HepG2 (cell line): ENCODE data around the gene KDM7A.

ENCODE experiments used
- ATF3 ChIP-seq: sonication (generic); formaldehyde crosslinking; IDR thresholded peaks from 2 replicates; pipeline ENCODE4 v1.4.0; 2020; ENCODE audit warnings: missing genetic modification reagents
- CTCF ChIP-seq: sonication (generic); formaldehyde crosslinking; IDR thresholded peaks from 2 replicates; pipeline ENCODE4 v1.5.0; 2020; ENCODE audit warnings: mild to moderate bottlenecking, missing genetic modification reagents, moderate library complexity
- FOXP1 ChIP-seq, 2 experiments: fragments of 450-650 bp in 1 of 2; IDR thresholded peaks; 2 replicates each; pipeline ENCODE4 v1.6.1; 2017 to 2018; ENCODE audit warnings: antibody characterized with exemption in 1 of 2
- GABPA ChIP-seq, 2 experiments: IDR thresholded peaks; 2 replicates each; pipeline ENCODE4 v1.6.1; 2011 to 2016; ENCODE audit warnings: low read depth in 2 of 2, low read length in 1 of 2, missing biosample characterization in 1 of 2, missing genetic modification characterization in 1 of 2
- MAX ChIP-seq: IDR thresholded peaks from 2 replicates; pipeline ENCODE4 v1.6.1; 2012; ENCODE audit warnings: inconsistent platforms
- POLR2A ChIP-seq, 2 experiments: IDR thresholded peaks; 2 replicates each; pipeline ENCODE4 v1.6.1; 2011; ENCODE audit warnings: low read depth in 2 of 2, low read length in 2 of 2, mild to moderate bottlenecking in 1 of 2, moderate library complexity in 1 of 2; ENCODE audit not compliant: insufficient read depth in 1 of 2
- RBM39 ChIP-seq: fragments of 200-400 bp; formaldehyde crosslinking; IDR thresholded peaks from one replicate; pipeline ENCODE4 v1.6.1; 2018; ENCODE audit warnings: antibody characterized with exemption, mild to moderate bottlenecking, low read depth, low read length; ENCODE audit not compliant: poor library complexity, severe bottlenecking
- RFX5 ChIP-seq: IDR thresholded peaks from 2 replicates; pipeline ENCODE4 v1.6.1; 2011; ENCODE audit warnings: low read depth, low read length, improper control_type of control experiment
- SP1 ChIP-seq, 2 experiments: fragments of 450-650 bp in 1 of 2; sonication (generic) in 1 of 2; formaldehyde crosslinking in 1 of 2; IDR thresholded peaks; 2 replicates each; pipeline versions ENCODE4 v1.4.0 to v1.6.1; 2016 to 2020; ENCODE audit warnings: missing genetic modification reagents in 1 of 2
- ZBTB21 ChIP-seq: sonication (generic); formaldehyde crosslinking; IDR thresholded peaks from 2 replicates; pipeline ENCODE4 v1.4.0; 2020; ENCODE audit warnings: missing genetic modification reagents
- ZNF777 ChIP-seq: sonication (generic); formaldehyde crosslinking; IDR thresholded peaks from 2 replicates; pipeline ENCODE4 v1.4.0; 2020; ENCODE audit warnings: missing genetic modification reagents

GRCh38 chr7:140041659-140042385 is 135.0 kb downstream of the KDM7A start:
- TF ChIP-seq RFX5 (no peak), MAX (no peak), ZNF777 (CRISPR knock-in tag) (no peak), POLR2A (IDR thresholded peaks at IDR 0.05; ENCODE audit: insufficient read depth in 1 of 2, low read depth in 2 of 2, low read length in 2 of 2) (no peak), ZBTB21 (CRISPR knock-in tag) (no peak), SP1 (IDR thresholded peaks at IDR 0.05) (no peak), SP1 (CRISPR knock-in tag; IDR thresholded peaks at IDR 0.05) (no peak), CTCF (CRISPR knock-in tag) (no peak), RBM39 (no peak), GABPA (IDR thresholded peaks at IDR 0.05; ENCODE audit: low read depth, low read length) (no peak), GABPA (CRISPR knock-in tag; IDR thresholded peaks at IDR 0.05; ENCODE audit: low read depth) (no peak), FOXP1 (IDR thresholded peaks at IDR 0.05) (no peak), FOXP1 (CRISPR knock-in tag; IDR thresholded peaks at IDR 0.05) (no peak), ATF3 (CRISPR knock-in tag) (no peak)
